ENCODE measurements around the gene UBFD1.
A peak's percentile ranks its signal among the peaks of the same experiment; 100 is the strongest.

Gene UBFD1

GRCh38 chr16:23567602-23568001 lies 10.1 kb downstream of the UBFD1 start:
- no peak overlapping the region for H3K4me3 ChIP-seq (ENCODE audit: low read length)
- no peaks in the 10 kb centered on the region for H3K9me3 ChIP-seq (ENCODE audit: insufficient read depth, low read length)
- H3K79me2 ChIP-seq (ENCODE audit: low read length), result no peaks in the 10 kb centered on the region
- peaks cover 62% of the 10 kb centered on the region for H3K36me3 ChIP-seq (replicated peaks; ENCODE audit: low read depth, low read length)
- no peak overlapping the region for H2AFZ ChIP-seq (ENCODE audit: low read depth, low read length)
- no peak overlapping the region for H3K9ac ChIP-seq (ENCODE audit: low read length)
- no peak for TF ChIP-seq EZH2phosphoT487 (IDR thresholded peaks at IDR 0.05; ENCODE audit: low read depth)
- no peak for TF ChIP-seq CTCF (IDR thresholded peaks at IDR 0.05; ENCODE audit: low read depth, low read length)
- H3K4me1 ChIP-seq (ENCODE audit: low read length), result peaks cover 28% of the 10 kb centered on the region
- no peak overlapping the region for H3K4me2 ChIP-seq (ENCODE audit: low read length)
- no peak overlapping the region for H3K27ac ChIP-seq (ENCODE audit: low read length)
- H3K27me3 ChIP-seq (ENCODE audit: low read depth, low read length), result no peaks in the 10 kb centered on the region
- no peaks in the 10 kb centered on the region for H4K20me1 ChIP-seq (ENCODE audit: insufficient read depth, low read length)

GRCh38 chr16:23570992-23571632 lies 13.6 kb downstream of the UBFD1 start:
- Histone ChIP-seq H3K79me2 (ENCODE audit: low read length) (no peaks in the 10 kb centered on the region), H3K4me3 (ENCODE audit: low read length) (peak overlapping the region; percentile 29), H3K36me3 (replicated peaks; ENCODE audit: low read depth, low read length) (peaks cover 47% of the 10 kb centered on the region), H3K4me1 (ENCODE audit: low read length) (peaks cover 28% of the 10 kb centered on the region), H3K27me3 (ENCODE audit: low read depth, low read length) (no peaks in the 10 kb centered on the region), H3K4me2 (ENCODE audit: low read length) (peak overlapping the region; percentile 61), H3K9ac (ENCODE audit: low read length) (peak overlapping the region; percentile 33; the same call in 1 of the 2 replicates), H3K27ac (ENCODE audit: low read length) (peak overlapping the region; percentile 77), H4K20me1 (ENCODE audit: insufficient read depth, low read length) (no peaks in the 10 kb centered on the region), H3K9me3 (ENCODE audit: insufficient read depth, low read length) (no peaks in the 10 kb centered on the region), H2AFZ (ENCODE audit: low read depth, low read length) (no peak overlapping the region)
- TF ChIP-seq EZH2phosphoT487 (IDR thresholded peaks at IDR 0.05; ENCODE audit: low read depth) (no peak), CTCF (IDR thresholded peaks at IDR 0.05; ENCODE audit: low read depth, low read length) (no peak)

GRCh38 chr16:23571895-23572294 lies 14.4 kb downstream of the UBFD1 start:
- Histone ChIP-seq H3K4me2 (ENCODE audit: low read length) (no peak overlapping the region), H3K27me3 (ENCODE audit: low read depth, low read length) (no peaks in the 10 kb centered on the region), H3K4me3 (ENCODE audit: low read length) (no peak overlapping the region), H3K9ac (ENCODE audit: low read length) (no peak overlapping the region), H2AFZ (ENCODE audit: low read depth, low read length) (no peak overlapping the region), H3K79me2 (ENCODE audit: low read length) (no peaks in the 10 kb centered on the region), H3K9me3 (ENCODE audit: insufficient read depth, low read length) (no peaks in the 10 kb centered on the region), H3K27ac (ENCODE audit: low read length) (peak overlapping the region; percentile 77), H4K20me1 (ENCODE audit: insufficient read depth, low read length) (no peaks in the 10 kb centered on the region), H3K4me1 (ENCODE audit: low read length) (peaks cover 28% of the 10 kb centered on the region), H3K36me3 (replicated peaks; ENCODE audit: low read depth, low read length) (peaks cover 42% of the 10 kb centered on the region)
- TF ChIP-seq CTCF (IDR thresholded peaks at IDR 0.05; ENCODE audit: low read depth, low read length) (no peak), EZH2phosphoT487 (IDR thresholded peaks at IDR 0.05; ENCODE audit: low read depth) (no peak)

- Histone ChIP-seq H3K36me3 (replicated peaks; ENCODE audit: low read depth, low read length) (peaks cover 39% of the 10 kb centered on the region), H3K4me1 (ENCODE audit: low read length) (peaks cover 28% of the 10 kb centered on the region), H3K27me3 (ENCODE audit: low read depth, low read length) (no peaks in the 10 kb centered on the region), H2AFZ (ENCODE audit: low read depth, low read length) (no peak overlapping the region), H3K79me2 (ENCODE audit: low read length) (no peaks in the 10 kb centered on the region), H3K4me3 (ENCODE audit: low read length) (no peak overlapping the region), H3K9me3 (ENCODE audit: insufficient read depth, low read length) (no peaks in the 10 kb centered on the region), H4K20me1 (ENCODE audit: insufficient read depth, low read length) (no peaks in the 10 kb centered on the region), H3K27ac (ENCODE audit: low read length) (no peak overlapping the region), H3K4me2 (ENCODE audit: low read length) (no peak overlapping the region), H3K9ac (ENCODE audit: low read length) (no peak overlapping the region)
- TF ChIP-seq CTCF (IDR thresholded peaks at IDR 0.05; ENCODE audit: low read depth, low read length) (no peak), EZH2phosphoT487 (IDR thresholded peaks at IDR 0.05; ENCODE audit: low read depth) (no peak)
Observed at GRCh38 chr16:23572394-23572793, 14.9 kb downstream of the UBFD1 start.

Data from OCI-LY3 (cell line).